Activated CD4-positive, alpha-beta T cell treated with anti-CD3 and anti-CD28 coated beads, Interleukin-2, amount 50 U/mL, for 1 hour (primary cell): ENCODE results near the gene KCND2.
"Not testable (repeated sequence)": the region's sequence is repeated elsewhere in the genome, so short reads cannot be mapped to it uniquely, and the experiment has no call there.

Experiments used
- DNase-seq: peaks from one replicate; pipeline ENCODE4 v3.0.0-alpha.2; 2020

The KCND2 gene

GRCh38 chr7:120588862-120589261 is 315.9 kb downstream of the KCND2 start:
- DNase-seq = no peak

GRCh38 chr7:120600607-120601006 is 327.6 kb downstream of the KCND2 start:
- no peak for DNase-seq

- DNase-seq = no peak
Measured at GRCh38 chr7:120603366-120603765, 330.4 kb downstream of the KCND2 start.

GRCh38 chr7:120609136-120609753 is 336.3 kb downstream of the KCND2 start:
- no peak for DNase-seq

GRCh38 chr7:120611975-120612374 is 339.0 kb downstream of the KCND2 start:
- DNase-seq = no peak

- DNase-seq = no peak
Measured at GRCh38 chr7:120615703-120616102, 342.7 kb downstream of the KCND2 start.

GRCh38 chr7:120617275-120617674 is 344.3 kb downstream of the KCND2 start:
- DNase-seq = no peak

GRCh38 chr7:120628251-120628650 is 355.3 kb downstream of the KCND2 start:
- no peak for DNase-seq

- no peak for DNase-seq
Measured at GRCh38 chr7:120639884-120640283, 366.9 kb downstream of the KCND2 start.

- no peak for DNase-seq
Measured at GRCh38 chr7:120645966-120646365, 373.0 kb downstream of the KCND2 start.

GRCh38 chr7:120654241-120654640 is 381.3 kb downstream of the KCND2 start:
- no peak for DNase-seq

GRCh38 chr7:120658516-120658915 is 385.5 kb downstream of the KCND2 start:
- no peak for DNase-seq

- no peak for DNase-seq
Measured at GRCh38 chr7:120662291-120662690, 389.3 kb downstream of the KCND2 start.

- DNase-seq = no peak
Measured at GRCh38 chr7:120665068-120665467, 392.1 kb downstream of the KCND2 start.

GRCh38 chr7:120675076-120675475 is 402.1 kb downstream of the KCND2 start:
- no peak for DNase-seq

- no peak for DNase-seq
Measured at GRCh38 chr7:120677535-120677934, 404.6 kb downstream of the KCND2 start.

GRCh38 chr7:120680985-120681384 is 408.0 kb downstream of the KCND2 start:
- DNase-seq = no peak

- no peak for DNase-seq
Measured at GRCh38 chr7:120684463-120684862, 411.5 kb downstream of the KCND2 start.

GRCh38 chr7:120691915-120692314 is 418.9 kb downstream of the KCND2 start:
- DNase-seq = no peak

- no peak for DNase-seq
Measured at GRCh38 chr7:120695848-120696247, 422.9 kb downstream of the KCND2 start.

GRCh38 chr7:120700796-120701195 is 427.8 kb downstream of the KCND2 start:
- DNase-seq = no peak

- not testable (repeated sequence) for DNase-seq
Measured at GRCh38 chr7:120702408-120702807, 429.4 kb downstream of the KCND2 start.

GRCh38 chr7:120703585-120704240 is 430.7 kb downstream of the KCND2 start:
- DNase-seq = no peak

- DNase-seq = no peak
Measured at GRCh38 chr7:120709252-120709971, 436.4 kb downstream of the KCND2 start.
